B cell (primary cell): ENCODE data around the gene MICALL2.

Experiments used
- EZH2 ChIP-seq: IDR thresholded peaks from 2 replicates; pipeline ENCODE4 v1.6.1; 2012; ENCODE audit warnings: borderline replicate concordance, low read depth, mild to moderate bottlenecking, moderate library complexity, low read length; ENCODE audit not compliant: insufficient read depth, poor library complexity, severe bottlenecking
- TF ChIP-seq, protein P1 (sequence below): fragments of 200-600 bp; IDR thresholded peaks from one replicate; pipeline ENCODE4 v1.8.0; 2022; ENCODE audit warnings: antibody characterized with exemption, mild to moderate bottlenecking

DNA sequence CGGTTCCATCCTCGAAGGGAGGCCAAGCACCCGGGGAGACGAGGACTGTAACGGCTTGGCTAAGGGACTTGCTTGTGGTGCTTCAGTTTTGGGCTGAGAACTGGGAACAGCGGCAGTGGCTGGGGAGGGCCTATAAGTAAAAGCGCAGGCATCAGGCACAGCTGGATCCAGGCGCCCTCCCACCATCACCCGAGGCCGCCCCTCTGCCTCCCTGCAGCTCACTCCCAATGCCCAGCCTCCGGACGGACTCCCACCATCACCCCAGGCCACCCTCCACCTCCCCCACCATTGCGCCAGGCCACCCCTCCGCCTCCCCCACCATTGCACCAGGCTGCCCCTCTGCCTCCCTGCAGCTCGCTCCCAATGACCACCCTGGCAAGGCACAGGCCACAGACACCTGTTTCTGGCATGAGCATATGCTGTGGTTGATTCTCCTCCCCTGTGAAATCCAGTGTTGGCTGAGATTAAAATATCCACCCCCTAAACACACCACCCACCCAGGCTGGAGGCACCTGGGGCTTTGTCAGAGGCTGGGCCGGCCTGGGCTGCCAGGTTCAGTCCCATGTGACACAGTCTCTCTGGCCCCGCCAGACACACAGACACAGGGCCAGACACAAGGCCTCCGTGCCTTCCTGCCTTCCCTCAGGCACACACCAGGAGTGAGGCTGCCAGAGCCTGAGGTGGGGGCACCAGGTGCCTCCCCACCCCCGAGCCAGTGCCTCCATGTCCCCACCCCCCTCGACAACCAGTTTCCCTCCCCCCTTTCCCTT is 16.7 kb downstream of the MICALL2 start:
- no peak for TF ChIP-seq EZH2
- TF ChIP-seq, protein P1, sequence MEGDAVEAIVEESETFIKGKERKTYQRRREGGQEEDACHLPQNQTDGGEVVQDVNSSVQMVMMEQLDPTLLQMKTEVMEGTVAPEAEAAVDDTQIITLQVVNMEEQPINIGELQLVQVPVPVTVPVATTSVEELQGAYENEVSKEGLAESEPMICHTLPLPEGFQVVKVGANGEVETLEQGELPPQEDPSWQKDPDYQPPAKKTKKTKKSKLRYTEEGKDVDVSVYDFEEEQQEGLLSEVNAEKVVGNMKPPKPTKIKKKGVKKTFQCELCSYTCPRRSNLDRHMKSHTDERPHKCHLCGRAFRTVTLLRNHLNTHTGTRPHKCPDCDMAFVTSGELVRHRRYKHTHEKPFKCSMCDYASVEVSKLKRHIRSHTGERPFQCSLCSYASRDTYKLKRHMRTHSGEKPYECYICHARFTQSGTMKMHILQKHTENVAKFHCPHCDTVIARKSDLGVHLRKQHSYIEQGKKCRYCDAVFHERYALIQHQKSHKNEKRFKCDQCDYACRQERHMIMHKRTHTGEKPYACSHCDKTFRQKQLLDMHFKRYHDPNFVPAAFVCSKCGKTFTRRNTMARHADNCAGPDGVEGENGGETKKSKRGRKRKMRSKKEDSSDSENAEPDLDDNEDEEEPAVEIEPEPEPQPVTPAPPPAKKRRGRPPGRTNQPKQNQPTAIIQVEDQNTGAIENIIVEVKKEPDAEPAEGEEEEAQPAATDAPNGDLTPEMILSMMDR: no peak
